SK-N-MC (cell line): Measurements from ENCODE around the gene RIMBP3B.
"Not testable (repeated sequence)": the region's sequence is repeated elsewhere in the genome, so short reads cannot be mapped to it uniquely, and the experiment has no call there.

Experiments
- EZH2 ChIP-seq: fragments of 200-600 bp; sonication (generic); IDR thresholded peaks from one replicate; pipeline ENCODE4 v1.6.1; 2017; ENCODE audit warnings: antibody characterized with exemption
- POLR2AphosphoS5 ChIP-seq: IDR thresholded peaks from 2 replicates; pipeline ENCODE4 v1.6.1; 2012; ENCODE audit warnings: mild to moderate bottlenecking, low read depth, low read length, borderline replicate concordance

DNA sequence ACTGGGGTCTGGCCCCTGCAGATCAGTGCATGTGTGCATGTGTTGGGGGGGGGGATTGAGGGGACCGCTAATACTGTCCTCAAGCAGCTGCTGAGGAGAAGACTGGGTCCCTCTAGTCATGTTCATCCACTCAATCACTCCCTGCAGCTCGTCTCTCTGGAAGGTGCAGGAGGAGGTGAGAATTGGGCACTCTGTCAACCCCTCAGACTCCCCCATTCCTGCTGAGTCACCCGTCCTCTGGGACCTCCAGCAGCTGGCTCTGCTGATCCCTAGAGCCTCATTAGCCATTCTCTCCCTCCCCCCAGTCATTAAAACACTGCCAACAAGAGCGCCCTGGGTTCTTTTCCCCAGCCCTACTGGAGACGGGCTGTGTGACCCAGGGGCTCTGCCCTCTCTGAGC is 20.5 kb upstream of the RIMBP3B start:
- TF ChIP-seq POLR2AphosphoS5, EZH2: not testable (repeated sequence)
